Caco-2 (cell line): ENCODE data around the gene GRK5. TPM values are rescaled to one million over a fixed set of nuclear protein-coding genes. Genes with fewer than 3 reads are reported as not detected.

Experiments
- BruUV-seq: library from RNA; stranded (reverse); fragments of 400-500 nt; replicated peaks from 2 replicates; lab custom pipeline; 2021; lab: Mats Ljungman, UMichigan
- CTCF ChIA-PET: fragments of 300-600 bp; sonication (Branson Sonifier 250); formaldehyde crosslinking; loops from one replicate; lab custom pipeline; 2022; ENCODE audit warnings: antibody characterized with exemption; lab: Charles Lee
- POLR2A ChIA-PET: fragments of 300-600 bp; sonication (Branson Sonifier 250); formaldehyde crosslinking; loops from one replicate; lab custom pipeline; 2022; ENCODE audit warnings: antibody characterized with exemption; lab: Charles Lee
- DNase-seq, 2 experiments: peaks; one replicate each; pipeline versions ENCODE4 v3.0.0 to v3.0.0-alpha.2; 2020 to 2022
- H3K27me3 ChIP-seq: replicated peaks from 2 replicates; pipeline ENCODE4 v1.6.0; 2011; ENCODE audit warnings: low read length; ENCODE audit not compliant: control insufficient read depth, insufficient read depth
- H3K36me3 ChIP-seq: 2 replicates; pipeline ENCODE4 v1.5.1; 2011; ENCODE audit warnings: low read length; ENCODE audit not compliant: control insufficient read depth, insufficient read depth
- H3K4me1 ChIP-seq: fragments of 250-450 bp; sonication (Bioruptor Pico); 2 replicates; pipeline ENCODE4 v1.5.1; 2020; ENCODE audit warnings: mild to moderate bottlenecking
- H3K4me3 ChIP-seq: 2 replicates; pipeline ENCODE4 v1.5.1; 2011; ENCODE audit warnings: low read depth, mild to moderate bottlenecking, control low read depth, low read length
- H3K9me3 ChIP-seq: fragments of 250-450 bp; sonication (Bioruptor Pico); 2 replicates; pipeline ENCODE4 v1.5.1; 2020; ENCODE audit warnings: mild to moderate bottlenecking, moderate library complexity
- H3K27ac Mint-ChIP-seq: one replicate; pipeline ENCODE4 v1.8.0; 2022; ENCODE audit warnings: mixed read lengths; ENCODE audit not compliant: unreplicated experiment
- H3K27me3 Mint-ChIP-seq: one replicate; pipeline ENCODE4 v1.8.0; 2022; ENCODE audit warnings: mixed read lengths; ENCODE audit not compliant: insufficient read depth, unreplicated experiment
- H3K36me3 Mint-ChIP-seq: one replicate; pipeline ENCODE4 v1.8.0; 2022; ENCODE audit warnings: mild to moderate bottlenecking, mixed read lengths; ENCODE audit not compliant: insufficient read depth, unreplicated experiment
- H3K4me1 Mint-ChIP-seq: one replicate; pipeline ENCODE4 v1.8.0; 2022; ENCODE audit warnings: low read depth, mixed read lengths; ENCODE audit not compliant: unreplicated experiment
- H3K4me3 Mint-ChIP-seq: one replicate; pipeline ENCODE4 v1.8.0; 2022; ENCODE audit warnings: mild to moderate bottlenecking, moderate library complexity, mixed read lengths; ENCODE audit not compliant: unreplicated experiment
- H3K9me3 Mint-ChIP-seq: one replicate; pipeline ENCODE4 v1.8.0; 2022; ENCODE audit warnings: mixed read lengths; ENCODE audit not compliant: unreplicated experiment
- CTCF ChIP-seq, 2 experiments: fragments of 200-600 bp in 1 of 2; IDR thresholded peaks; 1 replicate in 1 of 2; 2 replicates in 1 of 2; pipeline versions ENCODE4 v1.5.1 to v1.8.0; 2011 to 2022; ENCODE audit warnings: antibody characterized with exemption in 1 of 2, control low read depth in 1 of 2, inconsistent platforms in 1 of 2, low read depth in 1 of 2, low read length in 1 of 2, mild to moderate bottlenecking in 1 of 2, moderate library complexity in 1 of 2; ENCODE audit not compliant: insufficient read depth in 1 of 2, severe bottlenecking in 1 of 2, unreplicated experiment in 1 of 2
- intact Hi-C: fragments of 100-400 bp; cut with micrococcal nuclease; formaldehyde crosslinking; loops from one replicate; pipeline ENCODE4 v1.10.0; 2022; ENCODE audit not compliant: unreplicated experiment
- total RNA-seq: library from RNA; stranded (reverse); gene quantifications from 2 replicates; pipeline ENCODE4 v1.2.3, GENCODE V29; 2022

Gene GRK5
- total RNA-seq, 1 experiment from 2014 or later = 7.7 TPM

DNA sequence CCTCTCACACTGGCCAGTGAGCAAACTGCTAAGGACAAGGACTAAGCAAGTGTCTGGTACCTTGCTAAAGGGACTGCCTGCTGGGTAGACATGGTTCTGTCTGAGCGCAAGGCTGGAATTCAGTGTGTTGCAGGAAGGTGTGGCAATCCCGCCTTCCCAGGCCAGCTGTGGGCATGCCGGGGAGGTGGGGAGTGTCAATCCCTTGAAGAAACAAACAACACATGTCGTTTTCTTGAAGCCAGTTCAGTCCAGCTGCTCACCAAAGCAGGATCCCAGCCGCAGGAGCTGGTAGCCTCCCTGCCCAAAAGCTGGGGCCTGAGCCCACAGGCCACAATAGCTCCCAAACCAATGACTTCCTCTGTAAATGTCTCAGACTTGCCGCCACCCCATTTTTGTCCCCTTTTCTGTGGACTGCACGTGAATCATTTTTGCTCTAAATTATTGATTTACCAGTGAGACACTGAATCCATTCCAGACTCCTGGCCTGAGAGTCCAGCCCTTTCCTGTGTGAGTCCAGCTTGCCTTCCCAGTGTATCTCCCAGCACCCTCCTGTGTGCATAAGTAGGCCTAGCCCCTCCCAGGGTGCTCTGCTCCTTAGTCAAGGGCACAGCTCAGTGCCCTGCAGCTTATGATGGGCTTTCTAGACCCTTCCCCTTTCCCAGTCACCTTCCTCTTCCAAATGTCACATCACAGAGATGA is 168.4 kb downstream of the GRK5 start:
- DNase-seq = peak; percentile 48 to 54
- Mint-ChIP-seq H3K9me3 (no peaks in the 10 kb centered on the region), H3K27ac (no peak overlapping the region), H3K4me3 (no peak overlapping the region), H3K36me3 (no peaks in the 10 kb centered on the region), H3K27me3 (no peaks in the 10 kb centered on the region), H3K4me1 (peaks cover 15% of the 10 kb centered on the region)
- BruUV-seq = no TSS peak
- ChIA-PET CTCF (interaction anchor here (0.6 to 0.8 kb wide), 3 partner anchors 12 to 70 kb away, joined by 3 to 4 read pairs (median 3); no protein-coding TSS in a partner anchor), POLR2A (interaction anchor here (0.6 kb wide), 1 partner anchor 212 kb away, joined by 4 read pairs; no protein-coding TSS in a partner anchor)
- H3K9me3 ChIP-seq = no peaks in the 10 kb centered on the region
- intact Hi-C loops = loop anchor here (5.0 kb wide), 1 partner anchor 83 kb away; no protein-coding TSS in a partner anchor
- no peak overlapping the region for H3K4me3 ChIP-seq
- no peak for TF ChIP-seq CTCF (IDR thresholded peaks at IDR 0.05; ENCODE audit: insufficient read depth in 1 of 2, low read depth in 1 of 2, low read length in 1 of 2, severe bottlenecking in 1 of 2, unreplicated experiment in 1 of 2)
- no peaks in the 10 kb centered on the region for H3K27me3 ChIP-seq
- 0 out of 2 replicates have a peak, but pooled peaks cover 4% of the 10 kb centered on the region for H3K4me1 ChIP-seq
- H3K36me3 ChIP-seq = no peaks in the 10 kb centered on the region; the same call in 1 of the 2 replicates

DNA sequence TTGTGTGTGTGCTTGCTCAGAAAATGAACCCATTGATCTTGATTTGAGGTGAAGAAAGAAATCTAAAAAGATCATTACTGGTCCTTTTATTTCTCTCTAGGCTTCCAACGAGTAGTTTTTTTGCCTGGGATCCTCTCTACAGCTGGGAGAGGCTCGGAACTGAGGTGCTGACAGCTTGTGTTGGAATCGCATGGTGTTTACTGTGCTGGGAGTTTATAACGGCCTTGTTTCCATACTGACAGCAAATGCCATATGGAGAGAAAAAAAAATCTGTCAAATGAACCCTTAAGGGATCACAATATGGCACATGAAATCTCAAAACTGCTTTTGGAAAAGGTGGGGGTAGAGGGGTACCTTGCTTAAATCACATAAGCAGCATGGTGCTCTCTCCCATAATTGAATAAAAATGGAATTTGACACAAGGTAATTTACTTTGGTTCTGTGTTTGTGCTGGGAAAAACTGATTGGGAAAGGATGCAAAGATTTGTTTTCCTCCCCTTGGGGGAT is 170.1 kb downstream of the GRK5 start:
- POLR2A ChIA-PET = no interaction called here

More for the DNA sequence above, 170.1 kb downstream of the GRK5 start:
- H3K9me3 Mint-ChIP-seq = no peaks in the 10 kb centered on the region
- no peaks in the 10 kb centered on the region for H3K9me3 ChIP-seq
- no peak for DNase-seq
- intact Hi-C loops = loop anchor here (5.0 kb wide), 1 partner anchor 85 kb away; no protein-coding TSS in a partner anchor
- H3K36me3 ChIP-seq = no peaks in the 10 kb centered on the region; the same call in 1 of the 2 replicates
- H3K4me3 Mint-ChIP-seq = no peak overlapping the region
- H3K27me3 ChIP-seq = no peaks in the 10 kb centered on the region
- 0 out of 2 replicates have a peak, but pooled peaks cover 4% of the 10 kb centered on the region for H3K4me1 ChIP-seq
- H3K27ac Mint-ChIP-seq = no peak overlapping the region
- H3K36me3 Mint-ChIP-seq = no peaks in the 10 kb centered on the region
- no peak for TF ChIP-seq CTCF (IDR thresholded peaks at IDR 0.05; ENCODE audit: insufficient read depth in 1 of 2, low read depth in 1 of 2, low read length in 1 of 2, severe bottlenecking in 1 of 2, unreplicated experiment in 1 of 2)
- CTCF ChIA-PET = no interaction called here
- BruUV-seq = no TSS peak
- no peaks in the 10 kb centered on the region for H3K27me3 Mint-ChIP-seq
- H3K4me3 ChIP-seq = no peak overlapping the region
- H3K4me1 Mint-ChIP-seq = peaks cover 15% of the 10 kb centered on the region
